Osteoblast (primary cell): ENCODE measurements around the gene REPS1. TPM values are rescaled to one million over a fixed set of nuclear protein-coding genes. Genes with fewer than 3 reads are reported as not detected.
A peak's percentile ranks its signal among the peaks of the same experiment; 100 is the strongest.
"Not testable (repeated sequence)": the region's sequence is repeated elsewhere in the genome, so short reads cannot be mapped to it uniquely, and the experiment has no call there.

Experiments
- DNase-seq: peaks from one replicate; pipeline ENCODE4 v3.0.0; 2011; ENCODE audit warnings: low spot score, mixed read lengths; ENCODE audit not compliant: insufficient read length; ENCODE audit errors: missing footprints
- H2AFZ ChIP-seq: 2 replicates; pipeline ENCODE4 v1.6.0; 2011; ENCODE audit warnings: mild to moderate bottlenecking, low read length
- H3K27ac ChIP-seq: 2 replicates; pipeline ENCODE4 v1.5.1; 2011; ENCODE audit warnings: mild to moderate bottlenecking, low read depth, low read length, moderate library complexity
- H3K27me3 ChIP-seq: 2 replicates; pipeline ENCODE4 v1.6.0; 2012; ENCODE audit warnings: mild to moderate bottlenecking, control low read depth, inconsistent platforms, low read length, moderate library complexity; ENCODE audit not compliant: insufficient read depth
- H3K36me3 ChIP-seq: 2 replicates; pipeline ENCODE4 v1.5.1; 2011; ENCODE audit warnings: mild to moderate bottlenecking, low read length, control low read depth, moderate library complexity; ENCODE audit not compliant: insufficient read depth
- H3K4me1 ChIP-seq: 2 replicates; pipeline ENCODE4 v1.5.1; 2011; ENCODE audit warnings: mild to moderate bottlenecking, low read length, control low read depth, moderate library complexity; ENCODE audit not compliant: insufficient read depth
- H3K4me2 ChIP-seq: 2 replicates; pipeline ENCODE4 v1.6.0; 2011; ENCODE audit warnings: mild to moderate bottlenecking, low read length; ENCODE audit not compliant: insufficient read depth
- H3K4me3 ChIP-seq: fragments of 200-600 bp; sonication (generic); 3 replicates; pipeline ENCODE4 v1.5.1; 2012; ENCODE audit warnings: mild to moderate bottlenecking, low read length, inconsistent platforms; ENCODE audit not compliant: insufficient read depth
- H3K79me2 ChIP-seq: 2 replicates; pipeline ENCODE4 v1.6.0; 2012; ENCODE audit warnings: mild to moderate bottlenecking, low read length, control low read depth, inconsistent platforms; ENCODE audit not compliant: insufficient read depth
- H3K9me3 ChIP-seq: 2 replicates; pipeline ENCODE4 v1.5.1; 2011; ENCODE audit warnings: low read depth, low read length, control low read depth
- H4K20me1 ChIP-seq: 2 replicates; pipeline ENCODE4 v1.6.0; 2012; ENCODE audit warnings: mild to moderate bottlenecking, low read length, control low read depth; ENCODE audit not compliant: insufficient read depth
- CTCF ChIP-seq: IDR thresholded peaks from 2 replicates; pipeline ENCODE4 v1.5.1; 2011; ENCODE audit warnings: mild to moderate bottlenecking, low read depth, low read length, moderate library complexity; ENCODE audit errors: extremely low read depth
- total RNA-seq: library from RNA; depleted of rRNA; stranded (reverse); fragments of >200 nt; gene quantifications from 2 replicates; pipeline ENCODE4 v1.2.3, GENCODE V29; 2012

REPS1 gene
- total RNA-seq, 1 donor: 43.1 TPM

GRCh38 chr6:138996524-138996923 lies 8.5 kb upstream of the REPS1 start:
- TF ChIP-seq CTCF: no peak
- Histone ChIP-seq H3K9me3 (no peaks in the 10 kb centered on the region), H4K20me1 (no peaks in the 10 kb centered on the region), H3K4me3 (no peak overlapping the region), H3K27ac (no peak overlapping the region), H3K36me3 (no peaks in the 10 kb centered on the region), H2AFZ (no peak overlapping the region), H3K27me3 (no peaks in the 10 kb centered on the region), H3K4me2 (no peak overlapping the region), H3K79me2 (no peaks in the 10 kb centered on the region), H3K4me1 (no peaks in the 10 kb centered on the region)
- DNase-seq: no peak

- not testable (repeated sequence) for H3K4me2 ChIP-seq, H4K20me1 ChIP-seq, H3K4me1 ChIP-seq, H3K36me3 ChIP-seq, DNase-seq, H3K79me2 ChIP-seq, H3K27ac ChIP-seq, H3K27me3 ChIP-seq, H3K9me3 ChIP-seq, H3K4me3 ChIP-seq, H2AFZ ChIP-seq
These were observed 5.4 kb upstream of the REPS1 start for GRCh38 chr6:138993410-138993809.

GRCh38 chr6:138992965-138993364 lies 4.9 kb upstream of the REPS1 start:
- H3K4me2 ChIP-seq, H3K9me3 ChIP-seq, H3K4me1 ChIP-seq, H4K20me1 ChIP-seq, H2AFZ ChIP-seq, DNase-seq, H3K4me3 ChIP-seq, H3K27ac ChIP-seq, H3K36me3 ChIP-seq, H3K27me3 ChIP-seq, H3K79me2 ChIP-seq: not testable (repeated sequence)

- no peaks in the 10 kb centered on the region for H3K36me3 ChIP-seq
- no peak for TF ChIP-seq CTCF
- peaks cover 6% of the 10 kb centered on the region for H4K20me1 ChIP-seq
- no peaks in the 10 kb centered on the region for H3K9me3 ChIP-seq
- no peak for DNase-seq
- no peak overlapping the region for H3K27ac ChIP-seq
- peaks cover 18% of the 10 kb centered on the region for H3K79me2 ChIP-seq
- peaks cover 6% of the 10 kb centered on the region for H3K4me1 ChIP-seq
- H3K4me3 ChIP-seq: no peak overlapping the region
- no peaks in the 10 kb centered on the region for H3K27me3 ChIP-seq
- no peak overlapping the region for H2AFZ ChIP-seq
- H3K4me2 ChIP-seq: no peak overlapping the region
These were observed 3.2 kb upstream of the REPS1 start for GRCh38 chr6:138991206-138991605.

GRCh38 chr6:138989098-138989983 lies 1.3 kb upstream of the REPS1 start:
- Histone ChIP-seq H3K4me1 (peaks cover 23% of the 10 kb centered on the region), H3K4me3 (no peak overlapping the region), H3K4me2 (peak overlapping the region; percentile 89), H3K79me2 (peaks cover 37% of the 10 kb centered on the region), H2AFZ (no peak overlapping the region), H3K27ac (no peak overlapping the region), H4K20me1 (peaks cover 18% of the 10 kb centered on the region), H3K9me3 (no peaks in the 10 kb centered on the region), H3K36me3 (no peaks in the 10 kb centered on the region), H3K27me3 (no peaks in the 10 kb centered on the region)
- no peak for TF ChIP-seq CTCF
- DNase-seq: no peak
